ENCODE measurements around the gene PPP1R14B. TPM values are rescaled to one million over a fixed set of nuclear protein-coding genes. Genes with fewer than 3 reads are reported as not detected.

The PPP1R14B gene
- total RNA-seq, 1 experiment from 2014 or later = 662 TPM

- no peak overlapping the region for H3K4me3 ChIP-seq
- H3K36me3 ChIP-seq = peaks cover 7% of the 10 kb centered on the region; the same call in 1 of the 2 replicates
- no peaks in the 10 kb centered on the region for H3K27me3 ChIP-seq
- DNase-seq = no peak
- no peaks in the 10 kb centered on the region for H3K9me3 ChIP-seq
These were observed 27.4 kb downstream of the PPP1R14B start for GRCh38 chr11:64219354-64219684.

GRCh38 chr11:64218628-64219353, 28.0 kb downstream of the PPP1R14B start:
- no peak overlapping the region for H3K4me3 ChIP-seq
- DNase-seq = no peak
- peaks cover 7% of the 10 kb centered on the region; the same call in 1 of the 2 replicates for H3K36me3 ChIP-seq
- H3K9me3 ChIP-seq = no peaks in the 10 kb centered on the region
- no peaks in the 10 kb centered on the region for H3K27me3 ChIP-seq

GRCh38 chr11:64216879-64217278, 29.9 kb downstream of the PPP1R14B start:
- H3K9me3 ChIP-seq = no peaks in the 10 kb centered on the region
- no peak for DNase-seq

DNA sequence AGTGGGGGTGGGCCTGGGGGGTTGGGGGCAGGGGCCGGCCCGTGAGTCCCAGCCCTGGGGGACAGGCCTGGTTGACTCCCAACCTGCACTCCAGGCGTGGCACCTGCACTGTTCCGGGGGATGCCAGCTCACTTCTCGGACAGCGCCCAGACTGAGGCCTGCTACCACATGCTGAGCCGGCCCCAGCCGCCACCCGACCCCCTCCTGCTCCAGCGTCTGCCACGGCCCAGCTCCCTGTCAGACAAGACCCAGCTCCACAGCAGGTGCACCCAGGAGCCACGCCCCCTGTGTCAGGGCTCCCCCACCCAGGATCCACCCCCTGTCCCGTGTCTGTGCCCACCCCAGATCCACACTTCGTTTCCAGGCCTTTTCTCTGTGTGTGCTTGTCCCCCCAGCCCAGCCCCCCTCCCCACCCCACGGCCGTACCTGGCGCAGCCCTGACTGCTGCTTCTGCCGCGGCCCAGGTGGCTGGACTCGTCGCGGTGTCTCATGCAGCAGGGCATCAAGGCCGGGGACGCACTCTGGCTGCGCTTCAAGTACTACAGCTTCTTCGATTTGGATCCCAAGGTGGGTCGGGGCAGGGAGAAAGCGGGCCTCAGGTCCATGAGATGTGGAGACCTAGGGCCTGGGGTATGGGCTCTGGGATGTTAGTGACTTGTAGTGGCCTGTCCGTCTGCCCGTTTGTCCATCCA, 35.4 kb downstream of the PPP1R14B start:
- Histone ChIP-seq H3K4me3 (no peak overlapping the region), H3K27me3 (no peaks in the 10 kb centered on the region), H3K9me3 (no peaks in the 10 kb centered on the region), H3K36me3 (peaks cover 9% of the 10 kb centered on the region)
- DNase-seq = no peak

More at GRCh38 chr11:64216879-64217278, 29.9 kb downstream of the PPP1R14B start:
- no peak overlapping the region for H3K4me3 ChIP-seq
- H3K36me3 ChIP-seq = peaks cover 7% of the 10 kb centered on the region; the same call in 1 of the 2 replicates
- H3K27me3 ChIP-seq = no peaks in the 10 kb centered on the region

- Histone ChIP-seq H3K4me3 (no peak overlapping the region), H3K27me3 (no peaks in the 10 kb centered on the region)
- no peak for DNase-seq
These were observed 36.3 kb downstream of the PPP1R14B start for GRCh38 chr11:64210301-64211020.

GRCh38 chr11:64209563-64209843, 37.2 kb downstream of the PPP1R14B start:
- Histone ChIP-seq H3K9me3 (no peaks in the 10 kb centered on the region), H3K4me3 (no peak overlapping the region), H3K27me3 (no peaks in the 10 kb centered on the region), H3K36me3 (peaks cover 27% of the 10 kb centered on the region)
- DNase-seq = no peak

More at GRCh38 chr11:64210301-64211020, 36.3 kb downstream of the PPP1R14B start:
- no peaks in the 10 kb centered on the region for H3K9me3 ChIP-seq
- H3K36me3 ChIP-seq = peaks cover 18% of the 10 kb centered on the region

GRCh38 chr11:64208796-64209562, 37.8 kb downstream of the PPP1R14B start:
- DNase-seq = no peak
- Histone ChIP-seq H3K27me3 (no peaks in the 10 kb centered on the region), H3K9me3 (no peaks in the 10 kb centered on the region), H3K36me3 (peaks cover 33% of the 10 kb centered on the region), H3K4me3 (no peak overlapping the region)

GRCh38 chr11:64208086-64208795, 38.5 kb downstream of the PPP1R14B start:
- DNase-seq = no peak
- Histone ChIP-seq H3K27me3 (no peaks in the 10 kb centered on the region), H3K36me3 (peaks cover 40% of the 10 kb centered on the region), H3K9me3 (no peaks in the 10 kb centered on the region), H3K4me3 (no peak overlapping the region)

GRCh38 chr11:64207256-64208085, 39.3 kb downstream of the PPP1R14B start:
- no peaks in the 10 kb centered on the region for H3K27me3 ChIP-seq
- no peaks in the 10 kb centered on the region for H3K9me3 ChIP-seq
- peaks cover 48% of the 10 kb centered on the region for H3K36me3 ChIP-seq
- DNase-seq = no peak
- no peak overlapping the region for H3K4me3 ChIP-seq

- Histone ChIP-seq H3K27me3 (no peaks in the 10 kb centered on the region), H3K36me3 (peaks cover 52% of the 10 kb centered on the region), H3K4me3 (no peak within 1 kb of the TSS), H3K9me3 (no peaks in the 10 kb centered on the region)
- DNase-seq = no peak
These were observed 40.1 kb downstream of the PPP1R14B start, which contains the start of gene FERMT3 for GRCh38 chr11:64206457-64207255. Gene FERMT3 (plus strand): TSS chr11:64206721. CDS start chr11:64207365, 644 bp downstream.

DNA sequence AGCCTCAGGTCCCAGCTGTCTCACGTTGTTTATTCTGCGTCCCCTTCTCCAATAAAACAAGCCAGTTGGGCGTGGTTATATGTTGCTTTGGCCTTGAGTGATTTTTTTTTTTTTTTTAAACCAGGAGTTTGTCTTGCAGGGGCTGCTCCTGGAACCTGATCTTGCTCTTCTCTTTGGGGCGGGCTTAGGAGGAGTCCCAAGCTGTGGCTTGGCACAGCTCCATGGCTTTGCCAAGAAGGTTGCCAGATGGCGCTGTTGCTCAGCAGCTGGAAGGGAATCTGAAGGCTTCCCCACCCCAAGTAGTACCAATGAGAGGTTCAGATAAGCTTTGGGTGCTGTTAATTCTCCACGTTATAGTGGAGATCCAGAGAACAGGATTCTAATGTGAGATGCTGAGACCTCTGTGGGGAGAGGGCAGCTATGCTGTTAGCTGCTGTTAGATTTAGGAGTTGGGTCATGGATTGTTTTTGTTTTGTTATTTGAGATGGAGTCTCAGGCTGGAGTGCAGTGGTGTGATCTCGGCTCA, 42.2 kb downstream of the PPP1R14B start:
- peak; percentile 76 for DNase-seq
- Histone ChIP-seq H3K4me3 (no peak overlapping the region), H3K9me3 (no peaks in the 10 kb centered on the region), H3K27me3 (no peaks in the 10 kb centered on the region), H3K36me3 (peaks cover 65% of the 10 kb centered on the region)

- DNase-seq = no peak
- Histone ChIP-seq H3K36me3 (peaks cover 65% of the 10 kb centered on the region), H3K27me3 (no peaks in the 10 kb centered on the region), H3K9me3 (no peaks in the 10 kb centered on the region), H3K4me3 (no peak overlapping the region)
These were observed 42.7 kb downstream of the PPP1R14B start for GRCh38 chr11:64204080-64204440.

DNA sequence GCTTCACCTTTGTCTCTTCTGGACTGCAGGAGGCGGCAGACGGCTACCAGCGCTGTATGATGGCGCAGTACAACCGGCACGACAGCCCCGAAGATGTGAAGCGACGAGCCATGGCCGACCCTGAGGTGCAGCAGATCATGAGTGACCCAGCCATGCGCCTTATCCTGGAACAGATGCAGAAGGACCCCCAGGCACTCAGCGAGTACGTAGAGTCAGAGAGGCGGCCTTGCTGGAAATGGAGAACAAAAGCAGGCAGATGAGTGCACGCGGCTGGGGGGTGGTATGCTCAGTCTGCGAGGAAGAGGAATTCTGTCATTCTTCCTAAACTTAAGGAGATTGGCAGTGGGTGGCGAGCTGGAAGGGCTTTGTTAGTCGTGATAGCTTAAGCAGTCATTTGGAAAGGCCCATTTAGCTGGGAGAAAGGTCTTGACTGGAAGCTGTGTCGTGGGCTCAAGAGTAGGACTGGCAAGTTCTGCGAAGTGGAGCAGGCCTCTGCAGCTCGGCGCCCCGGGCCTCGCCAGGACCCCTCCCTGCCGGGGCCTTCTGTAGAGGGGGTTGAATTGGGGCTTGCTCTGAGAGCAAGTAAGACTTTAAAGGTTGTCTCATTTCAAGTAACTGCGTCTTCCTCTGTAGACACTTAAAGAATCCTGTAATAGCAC, 43.2 kb downstream of the PPP1R14B start:
- Histone ChIP-seq H3K27me3 (no peaks in the 10 kb centered on the region), H3K9me3 (no peaks in the 10 kb centered on the region), H3K4me3 (no peak overlapping the region), H3K36me3 (peaks cover 70% of the 10 kb centered on the region)
- DNase-seq = no peak

DNA sequence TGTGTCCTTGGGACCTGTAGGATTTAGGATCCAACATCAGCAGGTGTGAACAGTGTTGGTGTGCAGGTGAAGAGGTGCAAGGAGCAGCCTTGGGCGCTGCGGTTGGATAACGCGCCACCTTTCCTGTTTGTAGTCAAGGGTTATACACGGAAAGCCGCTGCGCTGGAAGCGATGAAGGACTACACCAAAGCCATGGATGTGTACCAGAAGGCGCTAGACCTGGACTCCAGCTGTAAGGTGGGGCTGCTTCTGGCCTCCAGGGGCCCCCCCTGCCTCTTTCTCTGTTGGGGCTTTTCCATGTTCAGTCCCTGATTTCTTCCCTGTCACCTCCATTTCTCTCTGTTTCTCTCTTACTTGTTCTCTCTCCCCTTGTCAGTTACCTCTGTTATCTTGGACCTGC, 43.8 kb downstream of the PPP1R14B start:
- Histone ChIP-seq H3K4me3 (no peak overlapping the region), H3K9me3 (no peaks in the 10 kb centered on the region), H3K36me3 (peaks cover 75% of the 10 kb centered on the region), H3K27me3 (no peaks in the 10 kb centered on the region)
- DNase-seq = no peak

Measured in MG63 (cell line).